GM19372 (cell line): ENCODE measurements around the gene PRSS22.

Experiments used
- ATAC-seq: cut with Tn5 transposase; IDR thresholded peaks from one replicate; pipeline ENCODE4 v1.9.1; 2021; ENCODE audit warnings: mild to moderate bottlenecking, low read depth, moderate library complexity; ENCODE audit not compliant: unreplicated experiment

Gene PRSS22

GRCh38 chr16:2852731-2853507, 5.1 kb downstream of the PRSS22 start:
- ATAC-seq: no peak

GRCh38 chr16:2852003-2852730, 5.8 kb downstream of the PRSS22 start:
- no peak for ATAC-seq

GRCh38 chr16:2848933-2849725, 8.8 kb downstream of the PRSS22 start:
- no peak for ATAC-seq

- ATAC-seq: no peak
These were observed 11.3 kb downstream of the PRSS22 start for GRCh38 chr16:2846511-2847310.

- no peak for ATAC-seq
These were observed 12.9 kb downstream of the PRSS22 start for GRCh38 chr16:2845116-2845515.

- ATAC-seq: no peak
These were observed 14.4 kb downstream of the PRSS22 start for GRCh38 chr16:2843526-2843925.

- ATAC-seq: no peak
These were observed 15.5 kb downstream of the PRSS22 start for GRCh38 chr16:2842340-2843000.

GRCh38 chr16:2841606-2842339, 16.2 kb downstream of the PRSS22 start:
- ATAC-seq: no peak

GRCh38 chr16:2840914-2841313, 17.1 kb downstream of the PRSS22 start:
- ATAC-seq: no peak

GRCh38 chr16:2839650-2840450, 18.1 kb downstream of the PRSS22 start:
- ATAC-seq: no peak

- no peak for ATAC-seq
These were observed 19.0 kb downstream of the PRSS22 start for GRCh38 chr16:2838928-2839327.

- ATAC-seq: no peak
These were observed 21.1 kb downstream of the PRSS22 start for GRCh38 chr16:2836646-2837508.

- no peak for ATAC-seq
These were observed 22.1 kb downstream of the PRSS22 start for GRCh38 chr16:2835638-2836493.

GRCh38 chr16:2834968-2835367, 23.0 kb downstream of the PRSS22 start:
- ATAC-seq: no peak

GRCh38 chr16:2833776-2834175, 24.2 kb downstream of the PRSS22 start:
- no peak for ATAC-seq

- no peak for ATAC-seq
These were observed 26.8 kb downstream of the PRSS22 start for GRCh38 chr16:2831203-2831602.

- ATAC-seq: no peak
These were observed 27.6 kb downstream of the PRSS22 start for GRCh38 chr16:2830355-2830695.
